Fibroblast of skin of scalp (primary cell): ENCODE measurements around the gene PFKFB4.
A peak's percentile ranks its signal among the peaks of the same experiment; 100 is the strongest.

Source experiments
- DNase-seq: peaks from one replicate; pipeline ENCODE4 v3.0.0-alpha.2; 2013

The PFKFB4 gene

DNA sequence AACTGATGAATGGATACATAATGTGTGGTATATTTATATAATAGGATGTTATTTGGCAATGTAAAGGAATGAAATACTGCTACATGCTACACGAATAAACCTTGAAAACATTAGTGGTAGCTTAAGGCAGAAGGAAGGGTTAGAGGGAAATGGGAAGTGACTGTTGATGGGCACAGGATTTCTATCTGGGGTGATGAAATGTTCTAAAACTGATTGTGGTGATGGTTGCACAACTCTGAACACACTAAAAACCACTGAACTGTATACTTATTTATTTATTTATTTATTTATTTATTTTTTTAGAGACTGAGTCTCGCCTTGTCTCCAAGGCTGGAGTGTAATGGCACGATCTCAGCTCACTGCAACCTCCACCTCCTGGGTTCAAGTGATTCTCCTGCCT lies 27.8 kb downstream of the PFKFB4 start:
- no peak for DNase-seq

DNA sequence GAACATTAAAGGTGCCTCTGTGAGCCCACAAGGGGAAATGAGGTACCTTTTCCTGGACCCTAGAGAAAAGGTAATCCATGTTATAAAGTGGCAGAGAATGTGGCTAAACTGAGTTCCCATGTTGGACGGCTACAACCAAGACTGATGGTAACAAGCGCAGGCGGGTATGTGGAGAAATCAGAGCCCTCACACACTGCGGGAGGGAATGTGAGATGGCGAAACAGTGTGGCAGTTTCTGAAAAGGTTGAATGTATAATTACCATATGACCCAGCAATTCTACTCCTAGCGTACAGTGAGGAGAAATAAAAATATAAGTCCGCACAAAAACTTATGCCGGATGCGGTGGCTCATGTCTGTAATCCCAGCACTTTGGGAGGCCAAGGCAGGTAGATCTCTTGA lies 28.6 kb downstream of the PFKFB4 start:
- DNase-seq: no peak

DNA sequence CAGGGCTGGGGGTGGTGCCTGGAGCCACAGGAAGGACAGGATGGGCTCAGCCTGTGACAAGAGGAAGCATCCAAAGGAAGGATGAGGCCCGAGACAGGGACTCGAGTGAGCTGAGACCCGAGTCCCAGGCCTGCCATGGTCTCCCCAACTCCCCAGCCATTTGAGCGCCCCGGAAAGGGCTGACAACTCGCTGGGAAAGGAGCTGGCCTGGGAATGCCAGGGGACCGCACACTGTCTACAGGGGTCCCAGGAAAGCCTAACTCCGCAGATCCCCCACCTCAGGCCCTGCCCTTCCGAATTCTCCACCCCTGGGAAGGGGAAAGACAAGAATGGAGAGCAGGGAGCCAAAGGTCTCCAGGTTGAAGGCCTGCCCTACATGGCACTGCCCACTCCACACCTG lies 31.6 kb downstream of the PFKFB4 start:
- DNase-seq: no peak

DNA sequence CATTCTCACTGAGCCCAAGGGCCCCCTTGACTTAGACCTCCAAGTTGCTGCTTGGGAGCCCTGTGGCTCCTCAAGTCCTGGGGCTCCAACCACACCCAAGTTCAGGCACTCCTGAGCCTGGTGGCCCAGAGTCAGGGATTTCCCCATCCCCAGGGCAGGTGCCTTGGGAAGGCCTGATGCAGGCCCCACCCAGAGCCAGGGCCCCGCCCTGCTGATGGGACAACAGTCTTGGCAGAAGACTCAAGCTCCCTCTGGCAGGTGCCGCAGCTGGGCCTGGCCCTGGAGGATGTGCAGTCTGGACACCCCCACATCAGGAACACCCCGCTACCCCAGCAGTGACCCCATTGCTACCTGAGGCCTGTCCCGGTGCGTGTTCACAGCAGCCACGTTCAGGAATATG lies 35.0 kb downstream of the PFKFB4 start:
- DNase-seq: no peak

DNA sequence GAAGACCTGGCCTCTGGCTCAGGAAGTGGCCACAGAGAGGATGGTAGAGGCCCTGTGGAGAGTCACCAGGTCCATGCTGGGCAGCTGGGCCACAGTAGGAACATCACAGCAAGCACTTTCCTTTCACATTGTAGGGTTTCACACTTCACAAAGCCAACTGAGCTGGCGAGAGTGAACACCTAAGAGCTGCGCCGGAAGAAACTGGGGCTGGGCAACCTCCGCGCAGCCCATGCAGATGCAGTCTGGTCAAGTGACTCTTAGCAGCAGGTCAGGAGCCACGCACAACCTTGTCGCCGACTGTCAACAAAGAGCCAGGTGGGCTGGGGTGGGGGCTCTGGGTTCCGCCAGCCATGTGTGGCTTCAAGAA lies 37.3 kb downstream of the PFKFB4 start:
- no peak for DNase-seq

DNA sequence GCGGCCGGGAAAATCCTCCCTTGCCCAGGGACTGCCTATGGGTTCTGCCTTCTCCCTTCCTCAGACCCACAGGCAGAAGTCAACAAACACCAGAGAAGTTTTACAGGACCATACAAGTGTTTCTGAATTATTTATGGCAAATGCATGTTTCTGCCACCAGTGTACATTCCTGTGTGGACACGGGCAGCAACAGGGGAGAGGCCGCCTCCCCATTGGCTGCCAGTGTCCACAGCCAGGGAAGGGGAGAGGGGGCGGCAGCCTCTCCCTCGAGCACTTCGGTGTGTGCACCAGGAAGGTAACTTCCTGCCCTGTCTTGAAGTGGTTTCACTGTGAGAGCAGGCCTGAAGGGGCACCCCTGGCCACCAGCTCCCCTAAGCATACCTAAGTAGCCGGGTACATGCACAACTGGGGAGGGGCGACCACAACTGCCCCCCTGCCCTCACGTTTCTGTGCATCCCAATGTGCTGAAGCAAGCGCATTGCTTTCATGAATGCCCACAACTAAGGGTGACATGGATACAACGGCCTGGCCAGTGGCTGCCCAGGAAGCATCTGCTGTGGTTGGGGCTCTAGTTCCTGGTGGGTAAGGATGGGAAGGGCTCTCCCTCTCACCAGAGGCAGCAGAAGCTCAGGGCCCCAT lies 37.8 kb downstream of the PFKFB4 start:
- DNase-seq: no peak

DNA sequence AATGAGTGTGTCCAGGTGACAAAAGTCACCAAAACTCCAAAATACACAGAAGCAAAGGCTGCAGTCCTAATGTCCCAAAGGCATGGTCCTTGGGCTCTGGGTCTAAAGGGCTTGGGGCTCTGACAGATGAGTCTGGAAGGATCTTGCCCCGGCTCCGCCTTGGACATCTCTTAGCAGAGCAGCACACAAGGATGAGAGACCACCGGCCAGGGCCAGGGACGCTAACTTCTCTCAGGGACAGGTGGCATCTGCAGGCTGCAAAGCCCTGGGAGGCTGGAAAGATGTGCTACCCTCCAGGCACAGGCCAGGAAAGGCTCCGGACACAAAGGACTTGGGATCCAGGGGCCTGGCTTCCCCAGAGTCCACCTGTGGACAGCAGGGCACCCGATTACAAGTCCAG lies 38.5 kb downstream of the PFKFB4 start:
- no peak for DNase-seq

DNA sequence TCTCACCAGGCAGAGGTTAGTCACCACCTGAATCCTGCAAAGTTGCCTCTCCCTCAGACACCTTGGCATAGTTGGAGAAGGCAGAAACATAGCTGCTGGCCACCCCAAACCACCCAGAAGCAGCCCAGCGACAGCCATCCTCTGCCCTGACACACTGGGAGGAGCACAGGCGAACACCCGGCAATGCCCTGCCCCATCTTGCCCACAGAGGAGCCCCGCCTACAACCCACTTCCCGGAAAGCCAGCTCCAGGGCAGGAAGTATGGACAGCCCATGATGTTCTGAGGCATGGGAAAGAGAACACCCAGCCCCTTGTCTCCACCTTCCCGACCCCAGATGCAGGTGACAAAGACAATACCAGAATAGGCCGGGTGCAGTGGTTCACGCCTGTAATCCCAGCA lies 40.0 kb downstream of the PFKFB4 start:
- DNase-seq: no peak

DNA sequence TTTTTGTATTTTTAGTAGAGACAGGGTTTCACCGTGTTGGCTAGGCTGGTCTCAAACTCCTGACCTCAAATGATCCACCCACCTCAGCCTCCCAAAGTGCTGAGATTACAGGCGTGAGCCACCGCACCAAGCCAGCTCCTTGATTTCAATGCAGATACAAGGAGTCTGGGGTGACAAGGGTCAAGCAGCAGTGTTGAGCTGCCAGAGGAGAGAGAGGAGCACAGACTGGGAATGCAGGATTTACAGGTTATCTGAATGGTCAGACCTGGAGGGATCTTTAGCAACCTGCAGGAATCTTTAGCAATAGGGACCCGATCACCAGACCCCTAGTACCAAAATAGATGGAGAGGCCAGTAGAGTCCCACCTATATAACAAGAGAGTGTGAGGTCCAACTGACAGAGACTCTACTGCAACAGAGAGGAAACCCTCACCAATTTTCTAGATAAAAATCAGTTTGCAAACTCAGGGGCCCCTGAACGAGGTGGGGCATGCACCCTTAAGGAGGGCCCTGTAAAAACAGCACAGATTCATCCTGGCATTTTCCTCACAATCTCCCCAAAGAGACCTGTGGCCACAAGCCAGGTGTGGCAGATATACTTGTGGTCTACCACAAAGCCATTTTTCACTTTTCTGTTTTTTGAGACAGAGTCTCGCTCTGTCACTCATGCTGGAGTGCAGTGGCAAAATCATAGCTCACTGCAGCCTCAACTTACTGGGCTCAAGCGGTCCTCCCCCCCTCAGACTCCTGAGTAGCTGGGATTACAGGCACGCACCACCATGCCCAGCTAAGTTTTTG lies 42.0 kb downstream of the PFKFB4 start:
- DNase-seq: no peak

DNA sequence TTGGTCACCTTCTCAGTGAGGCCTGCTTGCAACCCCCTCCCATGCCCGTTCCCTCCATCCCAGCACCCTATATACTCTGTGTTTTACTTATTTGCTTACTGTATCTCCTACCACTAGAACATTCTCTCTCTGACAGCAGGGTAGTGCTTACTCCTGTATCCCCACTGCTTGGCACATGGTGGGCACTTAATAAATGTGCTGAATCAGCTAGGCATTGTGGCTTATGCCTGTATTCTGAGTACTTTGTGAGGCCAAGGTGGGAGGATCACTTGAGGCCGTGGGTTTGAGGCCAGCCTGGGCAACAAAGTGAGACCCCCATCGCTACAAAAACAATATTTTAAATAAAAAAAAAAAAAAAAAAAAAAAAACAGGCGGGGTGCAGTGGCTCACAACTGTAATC lies 45.1 kb downstream of the PFKFB4 start:
- no peak for DNase-seq

DNA sequence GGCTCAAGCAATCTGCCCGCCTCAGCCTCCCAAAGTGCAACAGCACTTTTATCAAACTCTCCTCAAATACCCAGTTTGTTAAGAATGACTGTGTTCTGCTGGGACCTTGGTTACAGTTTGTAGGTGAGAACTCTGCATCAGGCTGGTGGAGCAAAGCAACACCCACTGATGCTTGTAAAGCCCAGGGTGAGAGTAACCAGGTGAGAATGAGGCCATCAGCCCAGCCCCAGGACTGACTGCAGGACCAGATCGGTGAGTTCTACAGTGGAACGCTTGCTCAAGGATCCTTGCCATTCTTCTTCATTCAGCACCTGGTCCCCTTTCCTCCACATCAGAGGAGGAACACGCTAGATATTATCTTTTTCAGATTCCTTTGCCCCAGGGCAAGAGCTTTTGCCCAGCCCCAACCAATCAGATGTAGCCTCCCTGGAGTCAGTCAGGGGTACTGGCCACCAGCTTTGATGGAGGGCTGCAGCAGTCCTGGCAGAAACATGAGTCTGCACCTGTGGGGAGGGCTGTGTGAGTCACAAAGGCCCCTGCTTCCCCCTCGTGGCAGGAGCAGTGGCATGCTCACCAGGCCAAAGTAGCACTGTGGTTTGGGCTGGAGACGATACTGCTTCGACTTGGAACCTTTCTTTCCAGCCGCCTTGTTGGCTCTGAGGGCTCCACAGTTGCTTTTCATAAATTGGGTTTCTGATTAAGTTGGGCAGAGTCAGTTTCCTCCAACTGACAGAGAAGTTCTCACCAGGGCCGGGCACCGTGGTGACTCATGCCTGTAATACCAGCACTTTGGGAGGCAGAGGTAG lies 49.1 kb downstream of the PFKFB4 start:
- DNase-seq: peak; percentile 52

DNA sequence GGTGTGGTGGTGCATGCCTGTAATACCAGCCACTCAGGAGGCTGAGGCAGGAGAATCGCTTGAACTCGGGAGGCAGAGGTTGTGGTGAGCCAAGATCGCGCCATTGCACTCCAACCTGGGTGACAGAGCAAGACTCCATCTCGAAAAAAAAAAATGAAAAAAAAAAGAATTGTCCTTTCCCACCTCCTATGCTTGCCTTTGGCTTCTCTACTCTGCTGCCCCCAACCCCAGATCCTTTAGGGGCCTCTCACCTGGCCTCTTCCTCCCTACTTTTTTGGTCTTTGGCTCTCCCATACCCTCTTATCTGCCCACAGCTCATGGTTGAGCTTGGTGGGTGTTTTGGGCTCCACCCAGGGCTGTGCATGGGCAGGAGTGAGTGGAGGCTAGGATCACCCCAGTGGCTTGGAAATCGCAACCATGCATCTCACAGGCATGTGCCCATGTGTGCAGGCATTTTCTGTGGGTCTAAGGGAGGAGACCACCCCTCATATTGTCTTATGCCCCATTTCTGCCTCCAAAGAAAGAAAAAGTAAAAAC lies 50.6 kb downstream of the PFKFB4 start:
- no peak for DNase-seq

DNA sequence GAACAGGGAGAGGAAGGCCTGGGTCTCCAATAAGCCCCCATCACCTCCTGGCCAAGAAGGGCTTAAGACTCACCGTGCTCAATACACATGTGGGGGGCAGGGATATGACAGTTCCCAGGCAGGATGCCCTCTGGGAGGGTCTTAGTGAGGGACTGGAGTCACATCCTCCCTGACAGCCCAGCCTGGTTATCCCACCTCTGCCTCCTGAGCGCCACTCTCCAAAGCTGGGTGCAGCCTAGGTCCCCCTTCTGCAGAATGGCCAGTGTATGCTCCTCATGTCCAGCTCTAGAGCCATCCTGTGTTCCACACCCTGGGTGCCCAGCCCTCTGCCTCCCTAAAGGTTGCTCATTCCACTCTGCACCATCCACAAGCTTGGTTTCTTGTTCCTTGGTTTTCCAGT lies 51.5 kb downstream of the PFKFB4 start:
- DNase-seq: no peak

DNA sequence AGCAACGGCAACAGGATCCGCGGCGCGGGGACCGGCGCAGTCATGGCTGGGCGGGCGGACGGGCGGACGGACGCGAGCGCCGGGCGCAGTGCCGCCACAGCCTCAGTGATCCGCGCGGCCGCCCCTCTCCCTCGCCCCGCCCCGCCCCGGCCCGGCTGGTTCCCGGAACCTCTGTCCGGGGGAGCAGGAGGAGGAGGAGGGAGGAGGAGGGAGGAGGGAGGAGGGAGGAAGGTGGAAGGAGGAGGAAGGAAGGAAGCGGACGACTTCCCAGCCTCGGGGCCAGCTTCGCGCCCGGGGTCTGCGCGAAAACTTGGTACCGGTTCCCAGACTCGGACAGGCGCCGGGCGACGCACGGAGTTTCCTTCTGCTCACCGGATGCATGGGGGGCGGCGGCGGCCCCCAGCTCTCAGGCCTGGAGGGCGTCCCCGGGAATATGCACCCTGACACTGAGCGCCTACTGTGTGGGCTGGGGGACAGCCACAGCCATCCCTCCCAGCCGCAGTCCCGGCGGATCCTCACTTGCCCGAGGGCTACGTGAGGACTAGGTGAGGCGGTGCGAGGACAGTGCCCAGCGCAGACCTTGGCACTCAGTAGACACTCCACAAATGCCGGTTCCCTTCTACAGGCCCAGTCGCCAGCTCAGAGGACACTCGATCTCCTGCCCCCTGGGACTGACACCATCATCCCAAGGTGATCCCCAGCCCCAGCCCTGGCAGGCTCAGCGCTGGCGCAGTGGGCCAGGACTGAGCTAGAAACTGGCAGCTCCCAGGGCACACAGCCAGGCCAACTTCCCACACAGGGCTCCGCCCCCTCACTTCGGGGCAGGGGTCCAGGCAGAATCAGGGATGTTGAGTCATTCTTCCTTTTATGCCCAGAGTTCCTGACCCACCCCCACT lies 52.3 kb downstream of the PFKFB4 start, which contains the start of gene SHISA5:
Gene SHISA5 (minus strand): TSS at position 124 of the 896 bp plus-strand sequence. CDS start 80 bp downstream, at position 44.
- DNase-seq: peak; percentile 77

DNA sequence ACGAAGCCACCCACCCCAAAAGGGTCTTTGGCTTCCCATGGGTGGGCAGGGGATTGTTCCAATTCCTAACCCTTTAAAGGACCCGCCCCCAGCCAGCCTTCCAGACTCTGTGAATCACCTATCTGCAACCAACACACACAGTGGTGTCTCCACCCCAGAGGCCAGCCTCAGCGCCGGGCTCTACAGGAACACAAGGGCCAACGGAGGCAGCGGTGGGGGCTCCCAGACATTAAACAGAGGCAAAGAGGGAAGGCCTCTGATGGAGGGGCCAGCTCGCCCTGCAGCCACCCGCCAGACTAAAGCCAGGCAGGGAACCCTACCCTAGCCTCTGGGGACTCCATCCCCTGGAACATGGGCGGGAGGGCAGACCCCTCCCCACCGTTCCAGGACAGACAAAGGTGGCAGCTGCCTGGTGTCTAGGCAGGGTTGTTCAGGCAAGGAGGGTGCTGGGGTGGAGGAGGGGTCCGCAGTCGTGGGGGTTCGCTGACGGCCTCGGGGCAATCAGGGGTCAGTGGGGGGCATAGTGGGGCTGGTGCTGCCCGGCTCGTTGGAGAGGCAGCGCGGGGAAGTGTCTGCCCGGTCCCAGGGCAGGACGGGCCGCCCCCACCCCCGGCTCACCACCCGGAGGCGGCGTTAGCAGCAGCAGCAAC lies 53.1 kb downstream of the PFKFB4 start:
- peak; percentile 44 for DNase-seq

DNA sequence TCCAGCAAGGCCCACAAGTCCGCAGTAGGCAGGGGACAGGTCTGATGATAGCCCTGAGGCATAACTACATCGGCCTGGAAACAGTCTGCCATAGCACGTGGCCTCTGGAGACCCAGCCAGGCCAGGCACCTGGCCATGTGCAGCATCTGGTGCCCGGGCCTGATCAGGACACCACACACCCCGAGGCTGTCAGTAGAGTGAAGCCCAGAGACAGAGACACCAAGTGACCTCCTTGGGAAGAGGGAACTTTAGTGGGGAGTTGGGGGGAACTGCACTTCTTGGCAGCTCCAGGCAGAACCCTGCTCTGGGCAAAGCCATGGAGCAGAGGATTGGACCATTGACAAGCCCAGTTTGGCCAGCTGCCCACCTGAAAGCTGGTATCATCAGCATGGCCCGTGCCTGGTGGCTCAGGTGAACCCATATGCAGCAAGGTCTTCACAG lies 53.9 kb downstream of the PFKFB4 start:
- DNase-seq: no peak

DNA sequence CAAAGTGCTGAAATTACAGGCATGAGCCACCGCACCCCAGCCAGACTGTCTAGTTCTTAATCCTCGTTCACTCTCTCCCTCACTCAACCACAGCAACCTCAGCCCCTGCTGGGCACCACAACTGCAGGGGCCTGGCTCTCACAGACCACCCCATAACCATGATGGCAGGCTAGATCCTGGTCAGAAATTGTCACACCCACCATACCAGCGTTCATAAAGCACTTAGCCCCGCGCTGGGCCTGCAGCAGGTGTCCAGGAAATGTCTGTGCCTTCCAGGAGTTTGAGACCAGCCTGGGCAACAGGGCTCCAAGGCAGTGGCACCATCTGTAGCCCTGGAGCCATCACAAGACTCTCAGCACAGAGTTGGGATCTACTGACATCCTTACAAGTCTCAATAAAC lies 54.5 kb downstream of the PFKFB4 start:
- no peak for DNase-seq

DNA sequence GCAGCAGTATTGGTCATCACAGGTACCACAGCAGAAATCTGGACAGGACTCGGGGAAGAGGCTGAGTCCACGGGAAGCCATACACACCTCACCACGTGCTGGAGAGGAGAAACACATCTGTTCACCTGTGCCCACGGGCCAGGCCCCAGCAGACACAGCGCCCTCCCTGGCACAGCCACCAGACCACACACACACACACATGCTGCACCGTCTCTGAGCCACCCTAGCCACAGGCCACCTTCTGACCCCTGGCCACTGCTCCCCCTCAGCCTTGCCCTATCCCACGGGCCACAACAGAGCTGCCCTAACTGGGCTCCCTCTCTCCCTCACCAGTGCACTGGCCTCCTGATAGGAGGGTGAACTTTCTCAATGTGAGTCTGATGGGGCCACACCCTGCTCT lies 55.4 kb downstream of the PFKFB4 start:
- DNase-seq: no peak

DNA sequence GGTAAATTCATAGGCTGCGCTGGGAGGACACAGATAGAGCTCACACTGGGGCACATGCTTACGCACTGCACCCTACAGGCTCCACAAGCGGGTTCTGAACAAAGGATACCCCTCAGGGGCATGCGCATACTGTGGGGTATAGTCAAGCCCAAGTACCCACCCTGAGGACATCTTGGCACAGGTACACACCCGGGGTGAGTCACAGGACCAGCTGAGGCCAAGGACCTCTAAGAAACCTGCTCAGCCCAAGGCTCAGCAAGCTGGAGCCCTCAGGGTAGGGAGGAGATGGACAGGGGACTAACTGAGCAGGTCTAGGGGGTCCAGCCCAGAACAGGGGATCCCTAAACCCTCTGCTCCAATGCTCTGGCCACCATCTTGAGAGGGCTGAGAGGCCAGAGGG lies 55.9 kb downstream of the PFKFB4 start:
- no peak for DNase-seq

DNA sequence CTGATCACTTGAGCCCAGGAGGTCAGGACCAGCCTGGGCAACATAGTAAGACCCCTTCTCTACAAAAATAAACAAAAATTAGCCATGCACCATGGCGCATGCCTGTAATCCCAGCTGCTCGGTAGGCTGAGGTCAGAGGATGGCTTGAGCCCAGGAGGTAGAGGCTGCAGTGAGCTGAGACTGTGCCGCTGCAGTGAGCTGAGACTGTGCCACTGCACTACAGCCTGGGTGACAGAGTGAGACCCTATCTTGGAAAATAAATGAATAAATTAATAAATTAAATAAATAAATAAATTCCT lies 63.5 kb downstream of the PFKFB4 start:
- DNase-seq: no peak

DNA sequence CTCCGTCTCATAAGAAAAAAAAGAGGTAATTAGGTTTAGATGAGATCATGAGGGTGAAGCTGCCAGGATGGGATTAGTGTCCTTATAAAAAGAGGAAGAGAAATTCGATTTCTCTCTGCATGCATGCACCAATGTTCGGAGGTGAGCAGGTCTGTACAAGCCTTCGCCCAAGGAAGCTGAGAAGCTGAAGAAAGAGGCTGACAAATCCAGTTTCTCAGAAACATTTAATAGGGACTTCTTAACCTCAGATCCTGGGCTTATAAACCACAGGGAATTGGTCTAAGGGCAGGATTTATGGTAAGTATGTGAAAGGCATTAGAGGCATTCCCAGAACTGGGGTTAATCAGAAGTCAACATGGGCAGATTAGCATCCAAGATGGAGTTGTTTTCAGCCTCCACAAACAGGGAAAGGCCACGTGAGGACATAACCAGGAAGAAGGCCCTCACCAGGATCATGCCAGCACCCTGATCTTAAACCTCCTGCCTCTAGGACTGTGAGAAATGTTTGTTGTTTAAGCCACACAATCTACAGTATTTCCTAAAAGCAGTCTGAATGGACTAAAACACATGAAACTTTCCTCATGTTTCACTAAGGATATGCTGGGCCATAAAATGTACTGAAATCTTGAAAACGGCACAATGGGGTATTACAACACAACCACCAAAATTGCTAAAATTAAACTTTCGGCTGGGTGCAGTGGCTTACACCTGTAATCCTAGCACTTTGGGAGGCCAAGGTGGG lies 64.0 kb downstream of the PFKFB4 start:
- peak; percentile 15 for DNase-seq
